HG02759 (cell line): ENCODE results near the gene SCRN2.

Experiments used
- ATAC-seq: cut with Tn5 transposase; IDR thresholded peaks from one replicate; pipeline ENCODE4 v1.9.1; 2021; ENCODE audit warnings: mild to moderate bottlenecking, moderate library complexity; ENCODE audit not compliant: unreplicated experiment

The SCRN2 gene

GRCh38 chr17:47872019-47872650 lies 31.1 kb upstream of the SCRN2 start:
- no peak for ATAC-seq

GRCh38 chr17:47871048-47871447 lies 30.0 kb upstream of the SCRN2 start:
- ATAC-seq, result no peak

DNA sequence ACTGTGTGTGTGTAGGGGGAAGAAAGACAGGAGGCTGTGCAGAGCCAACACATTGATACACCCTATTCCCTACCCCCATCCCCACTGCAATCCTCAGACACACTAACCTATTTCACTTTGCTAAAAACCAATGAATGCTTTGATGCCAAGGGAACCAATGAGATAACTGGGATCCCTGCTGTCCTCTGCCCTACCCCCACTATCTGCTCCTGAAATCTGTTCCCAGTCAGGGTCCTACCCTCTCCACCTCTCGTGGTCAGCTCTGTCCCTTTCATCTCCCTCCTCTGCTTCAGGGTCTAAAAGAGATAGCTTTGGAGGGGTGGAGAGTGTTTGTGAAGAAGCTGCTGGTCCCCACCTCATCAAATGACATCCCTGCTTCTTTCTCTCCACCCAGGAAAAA lies 29.0 kb upstream of the SCRN2 start:
- ATAC-seq, result no peak

DNA sequence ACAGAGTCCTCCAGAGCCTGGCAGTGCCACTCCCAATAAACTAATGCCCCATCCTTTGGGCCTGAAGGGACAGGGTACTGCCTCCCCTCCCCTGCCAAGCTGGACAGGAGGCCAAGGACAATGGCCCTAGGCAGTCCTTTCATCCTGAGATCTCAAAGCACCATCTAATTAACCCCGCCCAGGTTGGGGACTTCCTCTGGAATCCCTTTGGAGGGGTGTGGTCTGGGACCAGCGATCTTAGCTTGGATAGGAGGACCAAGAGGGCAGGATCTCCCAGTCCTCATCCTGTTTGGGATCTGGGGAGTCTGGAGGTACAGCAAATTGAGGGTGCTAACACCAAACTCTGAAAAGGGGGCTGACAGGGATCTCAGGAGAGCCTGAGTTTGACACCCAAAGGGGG lies 28.0 kb upstream of the SCRN2 start:
- ATAC-seq, result no peak

DNA sequence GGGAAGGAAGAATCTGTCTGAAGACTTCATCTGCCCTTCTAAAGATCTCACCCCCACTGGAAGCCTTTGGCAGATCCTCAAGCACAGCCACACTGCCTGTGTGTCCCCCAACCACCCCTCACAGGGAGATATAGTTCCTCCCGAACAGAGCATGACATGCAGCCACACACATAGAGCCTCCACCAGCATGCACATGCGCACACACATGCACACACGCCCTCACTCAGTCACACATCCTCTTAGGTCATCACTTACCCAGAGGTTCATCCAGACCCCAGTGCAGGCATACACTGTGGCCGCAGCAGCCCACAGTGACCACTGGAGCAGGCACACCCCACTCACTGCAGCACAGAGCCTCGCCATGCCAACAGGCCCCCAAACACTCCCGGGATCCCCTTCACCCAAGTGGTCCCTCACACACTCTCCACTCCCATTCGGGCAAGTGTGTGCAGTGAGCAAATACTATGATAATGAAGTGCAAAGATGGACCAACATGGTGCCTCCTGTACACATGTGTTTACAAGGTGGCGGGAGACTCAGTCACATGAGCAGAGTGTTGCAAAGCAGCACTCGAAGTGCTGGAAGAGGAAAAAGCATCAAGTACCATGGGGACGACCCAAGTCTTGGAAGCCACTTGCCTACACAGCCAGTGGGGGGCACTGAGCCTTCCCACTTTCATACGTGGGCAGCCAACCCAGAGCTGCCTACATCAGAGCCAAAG lies 26.9 kb upstream of the SCRN2 start:
- no peak for ATAC-seq

- ATAC-seq, result no peak
Measured at GRCh38 chr17:47866941-47867340, 25.9 kb upstream of the SCRN2 start.

DNA sequence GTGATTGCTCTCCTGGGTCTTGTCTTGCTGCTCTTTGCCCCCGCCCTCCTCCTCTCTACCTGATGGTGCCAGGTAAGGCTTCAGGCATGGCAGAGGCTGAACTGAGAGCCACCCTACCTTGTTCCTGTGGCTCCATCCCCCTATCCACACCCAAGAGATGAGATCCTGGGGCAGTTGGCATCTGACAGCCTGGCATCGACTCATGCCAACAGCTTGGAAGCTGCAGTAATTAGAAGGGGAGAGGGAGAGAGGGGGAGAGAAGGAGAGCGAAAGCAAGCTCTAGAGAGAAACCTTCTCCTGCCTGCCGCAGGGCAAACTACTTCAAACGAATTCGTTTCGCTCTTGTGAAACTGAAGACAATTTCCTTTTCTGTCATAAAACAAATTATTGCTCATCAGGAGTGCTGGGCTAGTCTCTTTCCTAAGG lies 23.7 kb upstream of the SCRN2 start:
- no peak for ATAC-seq

- ATAC-seq, result no peak
Measured at GRCh38 chr17:47862621-47863440, 21.8 kb upstream of the SCRN2 start.

DNA sequence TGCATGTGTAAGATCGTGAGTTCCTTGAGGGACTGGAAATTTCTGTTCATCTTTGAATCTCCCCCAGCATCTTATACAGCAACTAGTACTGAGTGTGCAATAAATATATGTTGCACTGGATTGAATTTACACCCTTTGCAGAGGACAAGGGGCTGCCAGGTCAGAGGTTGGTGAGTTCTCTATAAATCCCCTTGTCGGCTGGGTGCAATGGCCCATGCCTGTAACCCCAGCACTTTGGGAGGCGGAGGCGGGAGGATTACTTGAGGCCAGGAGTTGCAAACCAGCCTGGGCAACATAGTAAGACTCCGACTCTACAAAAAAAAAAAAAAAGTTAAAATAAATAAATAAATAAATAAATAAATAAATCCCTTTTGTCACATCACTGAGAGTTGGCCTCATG lies 19.3 kb upstream of the SCRN2 start:
- no peak for ATAC-seq

- no peak for ATAC-seq
Measured at GRCh38 chr17:47857551-47858455, 16.7 kb upstream of the SCRN2 start.

DNA sequence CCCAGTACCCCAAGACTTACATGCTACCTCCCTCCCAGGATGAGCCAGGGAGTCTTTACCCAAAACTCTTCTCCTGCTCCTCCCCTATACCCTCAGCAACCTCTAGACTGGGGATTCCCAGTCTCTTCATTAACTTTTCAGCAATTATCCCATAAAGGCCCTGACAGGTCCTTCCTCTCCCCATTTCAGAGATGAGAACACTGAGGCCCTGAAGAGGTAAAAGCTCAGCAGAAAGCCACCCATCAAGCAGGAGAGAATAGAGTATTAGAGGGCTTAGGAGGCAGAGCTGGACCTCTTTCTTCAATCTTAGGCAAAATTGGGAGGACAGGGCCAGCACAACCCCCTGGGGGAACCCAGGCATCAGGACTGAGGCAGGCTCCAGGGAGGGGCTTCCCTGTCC lies 15.8 kb upstream of the SCRN2 start:
- no peak for ATAC-seq

- no peak for ATAC-seq
Measured at GRCh38 chr17:47855737-47856136, 14.7 kb upstream of the SCRN2 start.

- no peak for ATAC-seq
Measured at GRCh38 chr17:47853616-47854015, 12.5 kb upstream of the SCRN2 start.

- no peak for ATAC-seq
Measured at GRCh38 chr17:47852113-47852949, 11.3 kb upstream of the SCRN2 start.

DNA sequence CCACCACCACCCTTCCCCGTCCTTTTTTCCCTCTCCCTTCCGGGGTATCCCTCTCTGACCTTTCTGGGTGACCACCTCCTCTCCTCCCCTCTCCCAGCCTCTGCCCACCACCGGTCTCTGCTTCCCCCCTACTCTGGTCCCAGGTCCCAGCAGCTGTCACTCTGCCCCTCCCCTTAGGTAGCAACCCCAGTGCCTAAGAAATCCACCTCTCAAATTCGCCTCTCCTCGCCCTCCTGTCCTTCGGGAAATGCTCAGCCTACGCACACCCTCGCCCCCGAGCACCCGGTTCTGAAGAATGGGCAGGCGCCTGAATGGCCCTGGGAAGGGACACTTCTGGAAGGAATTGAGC lies 10.7 kb upstream of the SCRN2 start:
- ATAC-seq, result no peak

DNA sequence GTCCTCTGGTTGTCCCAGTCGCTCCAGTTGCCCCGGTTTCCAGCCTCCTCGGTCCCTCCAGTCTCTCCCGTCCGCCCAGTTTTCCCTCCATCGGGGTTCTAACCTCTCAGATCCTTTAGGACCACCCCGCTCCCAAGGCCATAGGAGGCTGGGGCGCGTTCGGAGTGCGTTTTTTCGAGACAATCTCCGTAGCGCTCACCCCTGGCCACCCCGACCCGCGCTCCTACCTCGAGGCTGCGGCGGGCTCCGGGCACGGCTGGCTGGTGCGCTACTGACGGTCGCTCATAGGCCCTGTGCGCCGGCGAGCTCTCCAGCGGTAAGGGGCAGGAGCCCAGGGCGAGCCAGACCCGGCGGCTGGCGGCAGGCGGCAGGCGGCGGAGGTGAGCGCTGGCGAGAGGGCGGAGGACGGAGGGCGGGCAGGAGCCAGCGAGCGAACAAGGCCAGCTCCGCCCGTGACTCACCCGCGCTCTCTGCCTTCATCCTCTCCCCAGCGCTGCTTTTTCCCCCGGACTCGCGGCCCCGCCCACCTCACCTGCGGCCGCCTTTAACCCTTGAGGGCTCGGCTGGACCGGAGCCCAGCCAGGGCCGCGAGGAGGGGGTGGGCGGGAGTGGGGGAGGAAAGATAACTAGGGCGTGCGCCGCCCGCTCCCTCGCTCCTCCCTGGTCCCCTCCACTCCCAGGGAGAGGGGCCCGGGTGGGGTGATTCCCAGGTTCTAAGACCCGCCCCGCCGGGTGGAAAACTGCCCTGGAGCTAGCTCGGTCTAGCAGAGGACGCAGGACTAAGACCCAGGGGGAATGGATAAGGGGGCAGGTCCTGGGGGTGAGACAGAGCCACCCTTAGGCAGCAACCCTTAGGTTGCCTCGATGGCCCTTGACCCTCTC lies 9.9 kb upstream of the SCRN2 start, which contains the start of gene SP6:
SP6 (minus strand) TSS at position 472 of the 882 bp plus-strand sequence. CDS start 2,734 bp downstream, outside the sequence.
- peak; percentile 38 for ATAC-seq

GRCh38 chr17:47850373-47850691 lies 9.3 kb upstream of the SCRN2 start:
- ATAC-seq, result no peak

DNA sequence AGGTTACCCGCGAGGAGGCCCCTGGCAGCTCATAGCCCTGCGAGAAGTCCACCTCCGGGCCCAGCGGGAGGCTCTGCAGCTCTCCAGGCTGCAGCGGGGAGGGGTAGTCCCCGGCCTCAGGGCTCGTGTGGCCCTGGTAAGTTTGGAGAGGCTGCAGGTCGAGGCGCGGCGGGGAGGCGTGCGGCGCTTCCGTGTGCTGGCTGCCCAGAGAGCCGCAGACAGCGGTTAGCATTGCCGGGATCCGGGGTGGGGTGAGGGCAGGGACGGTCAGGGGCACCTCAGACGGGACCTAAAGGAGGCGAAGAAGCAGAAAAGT lies 7.1 kb upstream of the SCRN2 start:
- ATAC-seq, result no peak
